NCI-H226 (cell line): ENCODE results near the gene PBX4.
A peak's percentile ranks its signal among the peaks of the same experiment; 100 is the strongest.

Source experiments
- DNase-seq: peaks from one replicate; pipeline ENCODE4 v3.0.0-alpha.2; 2015

Gene PBX4

GRCh38 chr19:19649155-19649554, 30.7 kb upstream of the PBX4 start:
- DNase-seq, result no peak

DNA sequence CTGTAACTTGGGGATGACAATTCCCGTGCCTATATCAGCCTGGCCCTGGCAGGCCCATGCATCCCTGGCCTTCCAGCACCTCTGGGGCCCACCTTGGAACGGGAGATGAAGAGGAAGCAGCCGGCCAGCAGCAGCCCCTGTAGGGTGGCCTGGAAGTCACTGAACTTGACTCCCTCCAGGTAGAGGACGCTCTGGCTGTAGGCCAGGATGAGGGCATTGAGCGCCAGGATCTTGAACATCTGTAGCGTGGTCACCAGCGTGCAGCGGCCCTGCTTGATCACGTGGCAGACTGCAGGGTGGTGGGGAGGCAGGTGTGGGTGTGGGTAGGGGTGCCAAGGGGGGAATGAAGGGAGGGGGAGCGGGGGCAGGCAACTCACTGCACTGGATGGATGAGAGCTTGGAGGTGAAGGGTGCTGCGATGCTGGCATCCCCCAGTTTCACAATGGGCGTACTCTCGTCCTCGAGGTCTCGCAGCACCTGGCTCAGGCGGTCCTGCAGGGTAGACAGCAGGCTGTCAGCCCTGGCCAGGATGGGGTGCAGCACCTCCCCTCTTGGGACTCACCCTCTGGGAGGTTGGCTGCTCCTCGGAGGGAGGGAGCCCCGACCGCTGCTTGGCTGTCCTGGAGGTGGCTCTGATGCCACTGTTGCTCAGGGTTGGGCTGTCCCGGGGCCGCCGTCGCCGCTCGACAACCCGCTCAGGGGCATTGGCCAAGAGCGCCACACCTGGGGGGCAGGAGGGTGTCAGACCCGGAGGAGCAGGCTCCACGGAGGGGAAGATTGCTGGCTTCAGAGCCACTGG, 28.7 kb upstream of the PBX4 start:
- DNase-seq, result no peak

DNA sequence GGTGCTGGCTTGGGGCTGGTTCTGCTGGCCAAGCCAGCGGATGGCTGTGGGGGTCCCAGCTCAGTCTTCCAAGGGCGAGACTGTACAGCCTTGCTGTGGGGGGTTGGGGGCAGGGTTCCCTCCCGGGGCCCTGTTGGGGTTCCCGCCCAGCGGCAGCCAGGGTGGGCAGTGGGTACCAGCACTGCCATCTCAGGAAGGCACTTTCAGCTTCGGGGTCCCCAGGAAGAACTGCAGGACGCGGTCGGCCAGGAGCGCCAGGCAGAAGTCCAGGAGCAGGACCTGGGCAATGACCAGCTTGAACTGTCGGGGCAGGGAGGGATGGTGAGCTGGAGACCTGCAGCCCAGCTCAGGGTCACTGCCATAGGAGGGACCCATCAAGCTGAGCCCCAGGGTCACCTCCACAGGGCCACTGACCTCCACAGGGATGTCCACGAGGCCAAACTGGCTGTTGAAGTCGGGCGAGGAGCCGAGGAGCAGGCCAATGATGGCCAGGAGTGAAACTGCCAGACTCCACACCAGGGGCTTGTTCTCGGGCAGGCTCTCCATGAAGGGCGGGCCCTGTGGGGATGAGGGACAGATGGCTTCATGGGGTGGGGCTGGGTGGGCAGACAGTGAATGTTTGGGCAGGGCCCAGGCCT, 26.9 kb upstream of the PBX4 start:
- no peak for DNase-seq

DNA sequence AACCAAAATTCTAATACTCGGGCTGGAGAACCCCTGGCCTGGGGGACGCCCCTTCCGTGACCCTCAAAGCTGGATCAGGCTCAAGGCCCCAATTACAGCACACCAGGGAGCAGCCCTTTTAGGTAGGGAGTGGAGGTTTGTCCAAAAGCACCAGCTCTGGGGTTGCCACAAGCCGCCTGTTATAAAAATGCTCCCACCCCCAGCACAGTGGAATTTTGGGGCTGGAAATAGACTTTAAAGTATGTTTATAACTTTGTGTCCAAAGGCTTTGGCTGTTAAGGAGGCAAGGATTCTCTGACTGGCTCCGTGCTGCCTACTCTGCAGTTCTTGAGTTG, 25.5 kb upstream of the PBX4 start:
- DNase-seq, result no peak

GRCh38 chr19:19643158-19644053, 24.9 kb upstream of the PBX4 start, which contains the start of gene GMIP:
Gene GMIP, minus strand, starts transcription at chr19:19643657. Its CDS starts 128 bp downstream, at chr19:19643529.
- peak; percentile 52 for DNase-seq

- DNase-seq, result no peak
Measured at GRCh38 chr19:19642506-19643157, 24.1 kb upstream of the PBX4 start.

- DNase-seq, result no peak
Measured at GRCh38 chr19:19637523-19638251, 19.2 kb upstream of the PBX4 start.

DNA sequence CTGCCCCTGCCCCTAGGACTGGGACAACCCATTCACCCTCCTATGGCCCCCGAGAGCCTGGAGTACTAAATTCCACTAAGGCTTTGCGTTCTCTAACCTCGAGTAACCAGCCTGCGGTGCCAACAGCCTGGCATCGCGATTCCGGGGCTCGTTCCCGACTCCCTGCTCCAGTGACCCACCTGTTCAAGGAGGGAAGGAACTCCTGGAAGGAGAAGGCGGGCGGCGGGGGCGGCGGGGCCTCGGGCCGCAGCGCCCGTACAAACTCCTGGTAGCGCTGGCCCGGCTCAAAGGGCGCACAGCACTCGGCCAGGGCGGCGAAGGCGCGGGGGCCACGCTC, 18.7 kb upstream of the PBX4 start:
- DNase-seq, result no peak

GRCh38 chr19:19636573-19637185, 18.2 kb upstream of the PBX4 start:
- DNase-seq, result no peak

DNA sequence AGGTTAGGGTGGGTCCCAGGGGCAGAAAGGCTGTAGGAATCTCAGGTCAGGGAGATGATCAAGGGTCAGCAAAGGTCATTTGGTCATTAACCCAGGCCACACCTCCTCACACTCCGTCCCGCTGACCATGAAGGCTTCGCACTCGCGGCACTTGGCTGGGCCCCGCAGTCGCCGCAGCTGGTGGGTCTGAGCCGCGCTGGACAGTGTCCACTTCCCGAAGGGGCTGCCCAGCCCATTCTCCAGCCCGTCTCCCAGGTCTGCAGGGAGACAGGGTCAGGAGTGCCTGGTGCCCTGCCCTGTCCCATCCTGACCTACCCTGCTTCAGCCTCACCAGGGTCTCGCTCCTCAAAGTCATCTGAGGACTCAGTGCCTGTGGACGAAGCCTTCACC, 16.8 kb upstream of the PBX4 start:
- no peak for DNase-seq

- no peak for DNase-seq
Measured at GRCh38 chr19:19634516-19635312, 16.2 kb upstream of the PBX4 start.

DNA sequence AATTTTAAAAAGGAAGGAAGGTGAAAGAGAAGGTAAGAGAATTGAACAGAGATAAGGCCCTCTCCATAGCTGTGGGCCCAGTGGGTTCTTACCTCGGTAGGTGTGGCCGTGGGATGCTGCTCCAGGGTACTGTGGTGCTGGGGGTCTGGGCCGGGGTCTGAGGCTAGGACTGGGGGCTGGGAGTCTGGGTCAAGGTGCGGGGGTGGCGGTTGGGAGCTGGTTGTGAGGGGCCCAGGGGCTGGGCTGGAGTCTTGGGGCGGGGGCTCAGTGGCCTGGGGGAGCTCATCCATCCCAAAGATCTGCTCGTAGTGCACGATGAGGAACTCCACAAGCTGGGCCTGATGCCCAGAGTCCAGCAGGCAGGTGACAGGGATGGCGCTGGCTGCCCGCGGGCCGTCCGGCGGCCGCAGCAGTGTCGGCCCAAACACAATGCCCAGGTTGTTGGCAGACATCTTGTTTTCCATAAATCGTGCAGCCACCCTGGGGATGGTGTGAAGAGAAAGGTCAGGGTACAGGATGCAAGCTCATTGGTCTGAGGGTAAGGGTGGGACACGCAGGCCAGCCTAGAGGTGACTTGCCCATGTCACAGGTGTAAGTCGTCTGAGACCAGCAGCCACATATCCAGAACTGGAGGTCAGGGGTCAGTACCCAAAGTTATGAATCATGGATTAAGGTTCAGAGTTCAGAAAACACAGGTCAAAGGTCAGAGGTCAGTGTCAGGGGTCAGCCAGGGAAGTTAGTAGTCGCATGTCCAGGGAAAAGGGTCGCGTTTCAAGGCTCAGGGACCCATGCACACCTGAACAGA, 15.4 kb upstream of the PBX4 start:
- no peak for DNase-seq

DNA sequence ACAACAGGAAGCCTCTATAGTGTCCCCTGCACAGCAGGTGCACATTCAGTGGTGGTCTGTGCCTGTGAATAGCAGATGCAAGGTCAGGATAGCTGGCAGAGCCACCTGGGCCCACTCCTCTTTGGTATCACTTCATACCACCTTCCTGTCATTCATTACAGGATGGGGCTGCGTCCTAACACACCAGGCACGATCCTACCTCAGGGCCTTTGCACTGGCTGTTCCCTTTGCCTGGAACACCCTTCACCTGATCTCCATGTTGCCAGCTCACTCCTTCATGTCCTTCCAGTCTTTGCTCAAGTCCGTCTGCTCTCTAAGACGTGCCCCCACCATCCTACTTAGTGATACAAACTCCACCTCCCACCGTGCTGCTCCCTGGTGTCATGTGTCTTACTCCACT, 14.2 kb upstream of the PBX4 start:
- no peak for DNase-seq

GRCh38 chr19:19631346-19631745, 12.9 kb upstream of the PBX4 start:
- no peak for DNase-seq

GRCh38 chr19:19630426-19630825, 11.9 kb upstream of the PBX4 start:
- no peak for DNase-seq

DNA sequence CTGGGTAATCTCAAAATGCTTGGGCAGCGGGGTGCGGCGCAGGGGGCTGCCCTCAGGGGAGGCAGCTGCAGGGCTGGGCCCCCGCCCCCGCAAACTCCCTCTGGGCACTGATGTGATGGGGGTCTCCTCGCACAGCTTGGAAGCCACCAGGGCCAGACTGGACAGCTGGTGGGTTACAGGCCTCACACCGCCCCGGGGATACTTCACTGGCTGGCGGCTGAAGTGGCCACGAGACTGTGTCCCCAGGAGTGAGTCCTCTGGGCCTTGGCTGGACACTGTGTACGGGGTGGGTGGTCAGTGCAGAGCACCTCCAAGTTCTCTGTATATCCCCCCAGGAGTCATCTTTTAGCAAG, 11.6 kb upstream of the PBX4 start:
- DNase-seq, result no peak

- DNase-seq, result peak; percentile 71
Measured at GRCh38 chr19:19628501-19629134, 10.1 kb upstream of the PBX4 start.

DNA sequence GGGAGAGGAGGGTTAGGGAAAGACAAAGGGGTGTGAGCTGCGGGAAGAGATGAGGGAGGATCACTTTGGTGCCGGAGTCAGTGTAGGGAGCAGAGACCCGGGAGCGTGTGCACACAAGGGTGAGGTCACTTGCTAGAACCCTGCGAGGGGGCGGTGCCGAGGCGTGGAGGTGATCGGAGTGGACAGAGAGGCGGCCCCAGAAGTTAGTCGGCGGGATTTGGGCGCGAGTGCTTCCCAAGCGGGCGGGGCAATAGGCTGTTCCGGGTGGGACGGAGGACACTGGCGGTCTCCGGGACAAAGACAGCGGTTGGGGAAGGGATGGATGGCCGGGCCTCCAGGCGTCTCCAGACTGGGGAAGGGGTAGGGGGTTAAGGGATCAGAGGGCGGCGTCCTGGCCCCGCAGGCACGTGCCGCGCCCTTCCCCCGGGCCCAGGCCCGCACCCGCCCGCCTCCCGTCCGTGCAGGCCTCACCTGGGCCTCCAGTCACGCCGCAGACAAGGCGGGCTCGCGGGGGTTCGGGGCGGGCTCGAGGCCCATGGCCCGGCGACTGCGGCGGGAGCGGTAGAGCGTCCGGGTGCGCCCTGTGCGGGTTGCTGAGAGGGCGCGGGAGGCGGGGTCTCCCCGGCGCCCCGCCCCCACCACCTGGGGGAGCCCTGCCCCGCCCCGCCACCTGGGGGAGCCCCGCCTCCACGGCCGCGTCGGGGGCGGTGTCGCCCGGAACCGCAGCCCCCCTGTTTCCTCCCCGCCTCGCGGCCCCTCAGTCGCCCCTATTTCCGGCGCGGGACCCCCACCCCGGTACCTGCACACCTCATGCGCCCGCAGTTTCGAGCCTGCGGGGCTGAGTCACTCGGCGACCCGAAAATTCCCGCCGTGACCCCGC, 9.4 kb upstream of the PBX4 start, which contains the start of gene LPAR2:
TSS of gene LPAR2 (minus strand) at position 600 of the 880 bp plus-strand sequence. CDS start 945 bp downstream, outside the sequence.
- peak; percentile 64 for DNase-seq
